OCI-LY3 (cell line): Measurements from ENCODE around the gene EVI5L.

Experiments
- H2AFZ ChIP-seq: fragments of 200-600, 300-600 bp; shearing (Covaris generic); 2 replicates; pipeline ENCODE4 v1.6.0; 2014; ENCODE audit warnings: antibody characterized with exemption, low read depth, low read length
- H3K27ac ChIP-seq: fragments of 200-600, 300-600 bp; sonication (generic); 2 replicates; pipeline ENCODE4 v1.5.1; 2014; ENCODE audit warnings: mild to moderate bottlenecking, low read length, moderate library complexity, mixed read lengths
- H3K27me3 ChIP-seq: fragments of 200-600, 300-600 bp; sonication (generic); 2 replicates; pipeline ENCODE4 v1.6.1; 2014; ENCODE audit warnings: low read depth, low read length, mixed read lengths
- H3K36me3 ChIP-seq: fragments of 200-600, 300-600 bp; sonication (generic); replicated peaks from 2 replicates; pipeline ENCODE3; 2014; ENCODE audit warnings: low read depth, low read length, mixed read lengths
- H3K4me1 ChIP-seq: fragments of 300-600, 200-600 bp; sonication (generic); 2 replicates; pipeline ENCODE4 v1.6.1; 2014; ENCODE audit warnings: low read length, mixed read lengths
- H3K4me2 ChIP-seq: fragments of 200-600, 300-600 bp; sonication (generic); 2 replicates; pipeline ENCODE4 v1.6.1; 2014; ENCODE audit warnings: low read length, mixed read lengths
- H3K4me3 ChIP-seq: fragments of 300-600, 200-600 bp; sonication (generic); 2 replicates; pipeline ENCODE4 v1.5.1; 2014; ENCODE audit warnings: antibody characterized with exemption, mild to moderate bottlenecking, low read length, moderate library complexity
- H3K79me2 ChIP-seq: fragments of 300-600, 200-600 bp; shearing (Covaris generic); 2 replicates; pipeline ENCODE4 v1.6.1; 2014; ENCODE audit warnings: mild to moderate bottlenecking, low read length, mixed read lengths
- H3K9ac ChIP-seq: fragments of 300-600, 200-600 bp; shearing (Covaris generic); 2 replicates; pipeline ENCODE4 v1.6.0; 2014; ENCODE audit warnings: mild to moderate bottlenecking, low read length, moderate library complexity
- H3K9me3 ChIP-seq: fragments of 200-600, 300-600 bp; shearing (Covaris generic); 2 replicates; pipeline ENCODE4 v1.6.1; 2014; ENCODE audit warnings: low read length, mixed read lengths; ENCODE audit not compliant: insufficient read depth
- H4K20me1 ChIP-seq: fragments of 200-600, 300-600 bp; sonication (generic); 2 replicates; pipeline ENCODE4 v1.6.1; 2016; ENCODE audit warnings: low read length, mixed read lengths; ENCODE audit not compliant: insufficient read depth
- EZH2phosphoT487 ChIP-seq: fragments of 200-600 bp; shearing (Covaris generic); IDR thresholded peaks from 2 replicates; pipeline ENCODE4 v1.6.1; 2018; ENCODE audit warnings: antibody characterized with exemption, mixed run types, low read depth
- TF ChIP-seq, protein P1 (sequence below): fragments of 200-600, 300-600 bp; sonication (generic); IDR thresholded peaks from 2 replicates; pipeline ENCODE4 v1.5.1; 2014; ENCODE audit warnings: antibody characterized with exemption, low read length, low read depth

Gene EVI5L

DNA sequence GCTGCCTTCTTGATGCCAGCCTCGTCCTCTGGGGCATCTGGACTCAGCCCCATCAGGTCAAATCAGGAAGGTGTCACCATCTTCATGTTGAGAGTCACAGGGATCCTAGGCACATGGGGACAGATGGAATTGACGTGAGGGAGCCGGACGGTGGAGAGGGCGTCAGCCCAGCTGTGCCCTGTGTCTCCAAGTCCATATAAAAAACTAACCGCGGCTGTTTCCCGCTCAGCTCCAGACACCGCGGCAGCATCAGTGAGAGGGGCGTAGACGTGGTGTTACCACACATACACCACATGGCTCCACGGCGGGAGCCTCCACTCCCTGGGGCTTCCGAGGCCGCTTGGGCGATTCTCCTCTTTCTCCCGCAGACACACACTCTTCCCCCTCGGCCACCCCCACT, 49.8 kb downstream of the EVI5L start:
- Histone ChIP-seq H3K4me2 (no peak overlapping the region), H3K79me2 (no peaks in the 10 kb centered on the region), H3K27me3 (no peaks in the 10 kb centered on the region), H2AFZ (no peak overlapping the region), H4K20me1 (no peaks in the 10 kb centered on the region), H3K9me3 (no peaks in the 10 kb centered on the region), H3K9ac (no peak overlapping the region), H3K27ac (no peak overlapping the region), H3K4me3 (no peak overlapping the region), H3K4me1 (no peaks in the 10 kb centered on the region), H3K36me3 (peaks cover 2% of the 10 kb centered on the region)
- TF ChIP-seq EZH2phosphoT487: no peak
- TF ChIP-seq, protein P1, sequence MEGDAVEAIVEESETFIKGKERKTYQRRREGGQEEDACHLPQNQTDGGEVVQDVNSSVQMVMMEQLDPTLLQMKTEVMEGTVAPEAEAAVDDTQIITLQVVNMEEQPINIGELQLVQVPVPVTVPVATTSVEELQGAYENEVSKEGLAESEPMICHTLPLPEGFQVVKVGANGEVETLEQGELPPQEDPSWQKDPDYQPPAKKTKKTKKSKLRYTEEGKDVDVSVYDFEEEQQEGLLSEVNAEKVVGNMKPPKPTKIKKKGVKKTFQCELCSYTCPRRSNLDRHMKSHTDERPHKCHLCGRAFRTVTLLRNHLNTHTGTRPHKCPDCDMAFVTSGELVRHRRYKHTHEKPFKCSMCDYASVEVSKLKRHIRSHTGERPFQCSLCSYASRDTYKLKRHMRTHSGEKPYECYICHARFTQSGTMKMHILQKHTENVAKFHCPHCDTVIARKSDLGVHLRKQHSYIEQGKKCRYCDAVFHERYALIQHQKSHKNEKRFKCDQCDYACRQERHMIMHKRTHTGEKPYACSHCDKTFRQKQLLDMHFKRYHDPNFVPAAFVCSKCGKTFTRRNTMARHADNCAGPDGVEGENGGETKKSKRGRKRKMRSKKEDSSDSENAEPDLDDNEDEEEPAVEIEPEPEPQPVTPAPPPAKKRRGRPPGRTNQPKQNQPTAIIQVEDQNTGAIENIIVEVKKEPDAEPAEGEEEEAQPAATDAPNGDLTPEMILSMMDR: no peak

DNA sequence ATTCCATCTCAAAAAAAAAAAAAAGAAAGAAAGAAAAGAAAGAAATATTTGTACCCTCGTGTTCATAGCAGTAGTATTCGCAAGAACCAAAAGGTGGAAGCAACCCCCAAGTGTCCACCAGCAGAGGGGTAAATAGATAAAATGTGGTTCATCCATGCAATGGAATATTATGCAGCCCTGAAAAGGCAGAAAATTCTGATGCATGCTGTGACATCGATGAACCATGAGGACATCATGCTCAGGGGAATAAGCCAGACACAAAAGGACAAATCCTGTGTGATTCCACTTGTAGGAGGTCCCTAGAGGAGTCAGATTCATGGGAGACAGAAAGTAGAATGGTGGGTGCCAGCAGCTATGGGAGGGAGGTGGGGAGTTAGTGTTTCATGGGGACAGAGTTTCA, 51.9 kb downstream of the EVI5L start:
- H3K27me3 ChIP-seq: no peaks in the 10 kb centered on the region
- no peak overlapping the region for H2AFZ ChIP-seq
- no peak overlapping the region for H3K27ac ChIP-seq
- no peaks in the 10 kb centered on the region for H4K20me1 ChIP-seq
- TF ChIP-seq, protein P1: no peak
- TF ChIP-seq EZH2phosphoT487: no peak
- peaks cover 2% of the 10 kb centered on the region for H3K36me3 ChIP-seq
- H3K79me2 ChIP-seq: no peaks in the 10 kb centered on the region
- no peaks in the 10 kb centered on the region for H3K4me1 ChIP-seq
- H3K4me3 ChIP-seq: no peak overlapping the region
- H3K4me2 ChIP-seq: no peak overlapping the region
- no peak overlapping the region for H3K9ac ChIP-seq
- H3K9me3 ChIP-seq: no peaks in the 10 kb centered on the region

DNA sequence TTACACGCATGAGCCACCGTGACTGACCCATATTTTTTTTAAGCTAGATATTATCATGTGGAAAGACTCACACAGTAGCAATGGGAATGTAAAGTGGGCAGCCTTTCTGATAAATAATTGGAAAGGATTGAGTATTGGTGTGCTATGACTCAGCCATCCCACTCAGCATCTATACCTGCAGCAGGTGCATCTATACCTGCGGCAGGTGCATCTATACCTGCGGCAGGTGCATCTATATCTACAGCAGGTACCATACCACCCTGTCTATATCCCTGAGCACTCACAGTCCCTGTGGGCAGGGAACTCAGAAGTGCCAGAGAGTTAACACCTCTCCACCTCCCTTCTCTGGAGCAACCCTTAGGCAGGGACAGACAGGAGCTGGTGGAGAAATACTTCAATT, 53.1 kb downstream of the EVI5L start:
- Histone ChIP-seq H3K4me2 (no peak overlapping the region), H3K4me3 (no peak overlapping the region), H3K9me3 (no peaks in the 10 kb centered on the region), H3K27me3 (no peaks in the 10 kb centered on the region), H3K9ac (no peak overlapping the region), H3K27ac (no peak overlapping the region), H3K36me3 (peaks cover 2% of the 10 kb centered on the region), H3K79me2 (no peaks in the 10 kb centered on the region), H4K20me1 (no peaks in the 10 kb centered on the region), H2AFZ (no peak overlapping the region), H3K4me1 (no peaks in the 10 kb centered on the region)
- TF ChIP-seq, protein P1: no peak
- TF ChIP-seq EZH2phosphoT487: no peak

DNA sequence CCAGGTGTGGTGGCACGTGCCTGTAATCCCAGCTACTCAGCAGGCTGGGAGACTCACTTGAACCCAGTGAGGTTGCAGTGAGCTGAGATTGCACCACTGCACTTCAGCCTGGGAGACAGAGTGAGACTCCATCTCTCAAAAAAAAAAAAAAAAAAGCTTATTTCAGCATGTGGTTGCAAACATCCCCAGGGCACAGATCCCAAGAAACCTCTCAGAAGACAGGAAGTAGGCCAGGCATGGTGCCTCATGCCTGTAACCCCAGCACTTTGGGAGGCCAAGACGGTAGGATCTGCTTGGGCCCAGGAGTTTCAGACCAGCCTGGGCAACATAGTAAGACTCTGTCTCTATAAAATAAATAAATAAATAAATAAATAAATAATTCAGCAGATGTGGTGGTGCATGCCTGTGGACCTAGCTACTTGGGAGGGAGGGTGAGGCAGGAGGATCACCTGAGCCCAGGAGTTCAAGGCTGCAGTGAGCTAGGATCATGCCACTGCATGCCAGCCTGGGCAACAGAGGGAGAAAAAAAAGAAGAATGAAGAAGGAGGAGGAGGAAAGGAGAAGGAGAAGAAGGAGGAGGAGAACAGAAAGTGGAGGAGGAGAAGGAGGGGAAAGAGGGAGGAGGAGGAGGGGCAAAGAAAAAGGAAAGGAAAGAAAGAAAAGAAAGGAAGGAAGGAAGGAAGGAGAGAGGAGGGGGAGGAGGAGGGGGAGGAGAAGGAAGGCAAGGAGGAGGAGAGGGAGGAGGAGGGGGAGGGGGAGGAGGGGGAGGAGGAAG, 54.0 kb downstream of the EVI5L start:
- no peaks in the 10 kb centered on the region for H3K4me1 ChIP-seq
- H3K79me2 ChIP-seq: no peaks in the 10 kb centered on the region
- H3K27me3 ChIP-seq: no peaks in the 10 kb centered on the region
- H3K36me3 ChIP-seq: peaks cover 2% of the 10 kb centered on the region
- H2AFZ ChIP-seq: no peak overlapping the region
- no peaks in the 10 kb centered on the region for H3K9me3 ChIP-seq
- H3K4me3 ChIP-seq: no peak overlapping the region
- H4K20me1 ChIP-seq: no peaks in the 10 kb centered on the region
- no peak for TF ChIP-seq EZH2phosphoT487
- TF ChIP-seq, protein P1: no peak
- H3K9ac ChIP-seq: no peak overlapping the region
- H3K4me2 ChIP-seq: no peak overlapping the region
- H3K27ac ChIP-seq: no peak overlapping the region
